ENCODE data around the gene TRAPPC2L. TPM values are rescaled to one million over a fixed set of nuclear protein-coding genes. Genes with fewer than 3 reads are reported as not detected.
"Not testable (repeated sequence)": the region's sequence is repeated elsewhere in the genome, so short reads cannot be mapped to it uniquely, and the experiment has no call there.

The TRAPPC2L gene
- total RNA-seq, 6 experiments from 2014 or later: 58.0 to 75.9 (median 65.6) TPM

GRCh38 chr16:88892065-88892464 lies 35.1 kb downstream of the TRAPPC2L start:
- H3K9me3 Mint-ChIP-seq: peaks cover 14% of the 10 kb centered on the region
- no peak overlapping the region for H3K27ac Mint-ChIP-seq
- peaks cover 9% of the 10 kb centered on the region for H3K27me3 Mint-ChIP-seq (ENCODE audit: insufficient read depth)
- H3K4me3 Mint-ChIP-seq: no peak overlapping the region
- DNase-seq: no peak
- H3K4me1 Mint-ChIP-seq (ENCODE audit: low read depth): no peaks in the 10 kb centered on the region
- no peak for TF ChIP-seq CTCF (IDR thresholded peaks at IDR 0.05)
- H3K36me3 Mint-ChIP-seq (ENCODE audit: low read depth): no peaks in the 10 kb centered on the region

- Mint-ChIP-seq H3K36me3 (ENCODE audit: low read depth) (no peaks in the 10 kb centered on the region), H3K4me3 (no peak overlapping the region), H3K27ac (no peak overlapping the region), H3K4me1 (ENCODE audit: low read depth) (no peaks in the 10 kb centered on the region), H3K27me3 (ENCODE audit: insufficient read depth) (peaks cover 10% of the 10 kb centered on the region), H3K9me3 (peaks cover 14% of the 10 kb centered on the region)
- DNase-seq: no peak
- no peak for TF ChIP-seq CTCF (IDR thresholded peaks at IDR 0.05)
These were observed 36.4 kb downstream of the TRAPPC2L start for GRCh38 chr16:88893127-88893968.

- H3K36me3 Mint-ChIP-seq (ENCODE audit: low read depth); H3K4me3 Mint-ChIP-seq; H3K4me1 Mint-ChIP-seq (ENCODE audit: low read depth); H3K27ac Mint-ChIP-seq; DNase-seq: not testable (repeated sequence)
- Mint-ChIP-seq H3K9me3 (peaks cover 14% of the 10 kb centered on the region), H3K27me3 (ENCODE audit: insufficient read depth) (peaks cover 13% of the 10 kb centered on the region)
These were observed 37.3 kb downstream of the TRAPPC2L start for GRCh38 chr16:88894266-88894665.

- peaks cover 13% of the 10 kb centered on the region for H3K27me3 Mint-ChIP-seq (ENCODE audit: insufficient read depth)
- DNase-seq: no peak
- no peaks in the 10 kb centered on the region for H3K36me3 Mint-ChIP-seq (ENCODE audit: low read depth)
These were observed 37.9 kb downstream of the TRAPPC2L start for GRCh38 chr16:88894681-88895300.

GRCh38 chr16:88895335-88895734 lies 38.4 kb downstream of the TRAPPC2L start:
- Mint-ChIP-seq H3K27ac (no peak overlapping the region), H3K4me1 (ENCODE audit: low read depth) (no peaks in the 10 kb centered on the region), H3K4me3 (no peak overlapping the region), H3K9me3 (peaks cover 6% of the 10 kb centered on the region), H3K36me3 (ENCODE audit: low read depth) (no peaks in the 10 kb centered on the region), H3K27me3 (ENCODE audit: insufficient read depth) (peaks cover 13% of the 10 kb centered on the region)
- no peak for TF ChIP-seq CTCF (IDR thresholded peaks at IDR 0.05)
- DNase-seq: no peak

More at GRCh38 chr16:88894681-88895300, 37.9 kb downstream of the TRAPPC2L start:
- no peak for TF ChIP-seq CTCF (IDR thresholded peaks at IDR 0.05)
- Mint-ChIP-seq H3K4me3 (no peak overlapping the region), H3K9me3 (peaks cover 10% of the 10 kb centered on the region), H3K4me1 (ENCODE audit: low read depth) (no peaks in the 10 kb centered on the region), H3K27ac (no peak overlapping the region)
